Measurements from ENCODE around the gene SLC46A2.

DNA sequence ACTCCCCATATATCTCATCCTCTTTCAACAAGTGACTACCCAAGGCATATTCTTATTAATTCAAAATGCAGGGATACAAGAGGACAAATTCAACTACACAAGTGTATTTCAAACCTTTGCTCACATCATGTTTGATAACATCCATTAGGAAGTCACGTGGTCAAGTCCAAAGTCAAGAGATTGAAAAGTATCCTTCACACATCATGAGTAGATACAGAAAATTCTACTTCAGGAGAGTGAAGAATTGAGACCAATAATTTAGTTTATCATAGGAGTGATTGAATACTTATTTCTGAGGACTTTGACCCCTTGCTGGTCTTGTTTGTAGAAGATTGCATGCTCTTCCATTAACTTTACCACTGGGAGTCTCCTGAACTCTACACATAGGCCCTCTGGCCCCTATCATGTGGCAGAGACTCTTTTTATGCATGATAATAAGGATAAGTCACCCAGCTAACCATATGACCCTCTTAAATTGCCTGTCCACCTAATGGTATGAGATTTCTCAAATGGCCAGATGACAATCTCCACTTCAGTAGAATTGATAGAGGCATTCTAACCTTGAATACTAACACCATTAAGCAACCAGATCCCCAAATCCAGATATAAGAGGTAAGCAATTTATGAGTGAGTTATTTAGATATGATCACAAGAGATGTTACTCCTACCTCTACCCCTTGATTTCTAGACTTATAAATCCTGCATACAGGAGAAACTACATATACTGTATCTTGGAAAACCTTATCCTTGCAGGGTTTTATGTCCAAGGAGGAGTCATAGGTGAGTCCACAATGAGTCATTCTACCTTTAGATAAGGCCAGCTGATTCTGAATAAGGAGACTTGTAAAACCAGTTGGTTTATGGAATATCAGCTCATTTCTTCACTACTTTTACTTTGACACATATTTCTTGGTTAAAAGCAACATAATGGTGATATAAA is 26.6 kb upstream of the SLC46A2 start:
- no peak for TF ChIP-seq POLR2A (IDR thresholded peaks at IDR 0.05)
- TF ChIP-seq, protein P1, sequence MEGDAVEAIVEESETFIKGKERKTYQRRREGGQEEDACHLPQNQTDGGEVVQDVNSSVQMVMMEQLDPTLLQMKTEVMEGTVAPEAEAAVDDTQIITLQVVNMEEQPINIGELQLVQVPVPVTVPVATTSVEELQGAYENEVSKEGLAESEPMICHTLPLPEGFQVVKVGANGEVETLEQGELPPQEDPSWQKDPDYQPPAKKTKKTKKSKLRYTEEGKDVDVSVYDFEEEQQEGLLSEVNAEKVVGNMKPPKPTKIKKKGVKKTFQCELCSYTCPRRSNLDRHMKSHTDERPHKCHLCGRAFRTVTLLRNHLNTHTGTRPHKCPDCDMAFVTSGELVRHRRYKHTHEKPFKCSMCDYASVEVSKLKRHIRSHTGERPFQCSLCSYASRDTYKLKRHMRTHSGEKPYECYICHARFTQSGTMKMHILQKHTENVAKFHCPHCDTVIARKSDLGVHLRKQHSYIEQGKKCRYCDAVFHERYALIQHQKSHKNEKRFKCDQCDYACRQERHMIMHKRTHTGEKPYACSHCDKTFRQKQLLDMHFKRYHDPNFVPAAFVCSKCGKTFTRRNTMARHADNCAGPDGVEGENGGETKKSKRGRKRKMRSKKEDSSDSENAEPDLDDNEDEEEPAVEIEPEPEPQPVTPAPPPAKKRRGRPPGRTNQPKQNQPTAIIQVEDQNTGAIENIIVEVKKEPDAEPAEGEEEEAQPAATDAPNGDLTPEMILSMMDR (IDR thresholded peaks at IDR 0.05): no peak

Data from heart left ventricle (tissue), 13 donors.